ENCODE data around the gene ATP8A2.

ATP8A2 gene

DNA sequence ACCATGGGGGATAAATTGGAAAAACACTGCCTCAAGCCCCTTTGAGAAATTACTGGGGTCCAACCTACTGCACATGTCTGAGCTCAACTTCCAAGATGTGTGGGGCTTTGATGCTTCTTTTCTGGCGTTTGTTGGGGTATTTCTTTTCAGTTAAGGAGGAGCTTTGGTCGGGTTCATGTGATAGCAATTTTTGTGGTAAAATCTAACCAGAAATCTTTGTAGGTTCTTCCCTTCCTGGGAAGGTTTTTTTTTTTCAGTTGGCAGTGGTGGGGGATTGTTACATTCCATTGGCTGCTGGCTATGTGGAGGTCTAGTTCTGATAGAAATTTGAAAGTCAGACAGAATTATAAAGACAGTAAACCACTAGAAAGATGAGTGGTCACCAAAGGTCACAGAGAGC, 327.8 kb downstream of the ATP8A2 start:
- H3K27ac Mint-ChIP-seq: no peak overlapping the region
- H3K4me3 Mint-ChIP-seq: no peak overlapping the region
- H3K4me1 Mint-ChIP-seq (ENCODE audit: low read depth): no peaks in the 10 kb centered on the region
- H3K9me3 Mint-ChIP-seq (ENCODE audit: low read depth): no peaks in the 10 kb centered on the region
- no peaks in the 10 kb centered on the region for H3K27me3 Mint-ChIP-seq
- H3K36me3 Mint-ChIP-seq: no peaks in the 10 kb centered on the region

DNA sequence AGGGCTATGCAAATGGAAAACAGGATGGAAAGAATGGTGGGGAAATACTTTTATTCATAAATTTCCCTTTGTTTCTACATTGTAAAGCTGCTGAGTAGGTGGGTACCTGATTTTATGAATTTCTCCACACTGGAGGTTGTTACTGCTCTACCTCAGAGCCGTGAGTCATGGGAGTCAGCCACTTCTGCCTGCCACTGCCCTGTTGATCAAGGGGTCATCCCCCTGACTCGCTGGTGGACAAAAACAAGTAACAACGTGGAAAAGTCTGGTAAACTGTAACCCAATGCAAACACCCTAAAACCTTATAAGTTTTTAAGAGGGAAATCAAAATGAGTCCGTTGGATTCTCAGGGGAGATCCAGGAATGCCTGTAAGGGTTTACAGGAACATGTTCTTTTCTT, 329.5 kb downstream of the ATP8A2 start:
- Mint-ChIP-seq H3K27ac (no peak overlapping the region), H3K4me3 (no peak overlapping the region), H3K9me3 (ENCODE audit: low read depth) (no peaks in the 10 kb centered on the region), H3K4me1 (ENCODE audit: low read depth) (no peaks in the 10 kb centered on the region), H3K36me3 (no peaks in the 10 kb centered on the region), H3K27me3 (no peaks in the 10 kb centered on the region)

DNA sequence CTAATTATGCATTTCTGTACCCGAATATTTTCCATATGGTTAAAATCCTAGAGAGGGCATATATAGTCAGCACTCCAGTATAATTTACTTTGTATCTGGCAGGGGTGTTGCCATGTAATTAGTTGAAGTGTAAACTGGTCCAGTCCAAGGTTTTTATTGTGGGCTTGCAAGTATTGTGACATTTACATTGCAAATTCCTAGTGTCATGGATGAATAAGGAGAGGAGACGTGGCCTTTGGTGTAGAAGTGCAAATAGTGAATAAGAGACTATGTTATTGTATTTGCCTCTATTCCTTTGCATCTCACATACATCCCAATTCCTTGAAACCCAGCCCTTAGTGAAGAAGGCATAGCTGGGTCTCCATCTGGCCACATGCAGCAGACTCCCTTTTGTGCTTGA, 330.6 kb downstream of the ATP8A2 start:
- Mint-ChIP-seq H3K36me3 (no peaks in the 10 kb centered on the region), H3K27ac (no peak overlapping the region), H3K4me3 (no peak overlapping the region), H3K9me3 (ENCODE audit: low read depth) (no peaks in the 10 kb centered on the region), H3K4me1 (ENCODE audit: low read depth) (no peaks in the 10 kb centered on the region), H3K27me3 (no peaks in the 10 kb centered on the region)

DNA sequence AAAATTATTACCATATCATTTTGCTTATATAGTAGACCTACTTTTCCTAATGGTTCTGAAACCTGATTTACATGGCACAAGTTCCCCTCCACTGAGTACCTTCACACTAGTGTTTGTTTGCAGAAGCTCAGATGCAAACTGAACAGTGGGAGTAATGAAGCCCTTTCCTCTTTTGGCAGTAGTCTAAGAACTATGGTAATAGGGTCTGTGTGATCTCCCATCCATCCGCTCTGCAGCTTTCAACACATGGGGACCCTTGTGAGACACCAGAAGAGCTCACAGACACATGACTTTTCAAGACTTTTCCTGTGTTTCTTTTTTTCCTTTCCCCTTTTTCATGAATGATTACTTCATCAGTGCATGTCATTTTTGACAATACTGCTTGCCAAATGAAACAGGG, 336.0 kb downstream of the ATP8A2 start:
- H3K27me3 Mint-ChIP-seq: peaks cover 1% of the 10 kb centered on the region

DNA sequence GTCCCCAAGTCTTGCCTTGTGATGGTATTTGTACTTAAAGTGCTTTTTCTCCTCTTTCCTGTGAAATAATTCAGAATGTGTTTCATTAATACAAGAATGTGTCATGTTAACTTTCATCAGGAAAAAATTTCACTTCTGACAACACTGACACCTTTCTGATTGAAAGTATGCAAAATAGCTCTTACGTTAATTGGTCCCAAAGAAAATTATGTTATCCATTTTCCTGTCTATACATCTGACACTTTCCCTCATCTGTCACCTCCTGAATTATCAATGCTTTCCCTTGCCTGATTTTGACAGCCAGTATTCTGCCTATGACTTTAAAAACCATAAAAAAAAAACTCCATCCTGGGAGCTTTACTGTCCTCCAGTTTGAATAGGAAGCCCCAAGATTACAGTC, 336.5 kb downstream of the ATP8A2 start:
- Mint-ChIP-seq H3K4me1 (ENCODE audit: low read depth) (no peaks in the 10 kb centered on the region), H3K27me3 (peaks cover 1% of the 10 kb centered on the region), H3K9me3 (ENCODE audit: low read depth) (no peaks in the 10 kb centered on the region), H3K4me3 (no peak overlapping the region), H3K36me3 (no peaks in the 10 kb centered on the region), H3K27ac (no peak overlapping the region)

More for the DNA sequence above, 336.0 kb downstream of the ATP8A2 start:
- no peaks in the 10 kb centered on the region for H3K36me3 Mint-ChIP-seq
- H3K4me1 Mint-ChIP-seq (ENCODE audit: low read depth): no peaks in the 10 kb centered on the region
- H3K4me3 Mint-ChIP-seq: no peak overlapping the region
- H3K9me3 Mint-ChIP-seq (ENCODE audit: low read depth): no peaks in the 10 kb centered on the region
- H3K27ac Mint-ChIP-seq: no peak overlapping the region

DNA sequence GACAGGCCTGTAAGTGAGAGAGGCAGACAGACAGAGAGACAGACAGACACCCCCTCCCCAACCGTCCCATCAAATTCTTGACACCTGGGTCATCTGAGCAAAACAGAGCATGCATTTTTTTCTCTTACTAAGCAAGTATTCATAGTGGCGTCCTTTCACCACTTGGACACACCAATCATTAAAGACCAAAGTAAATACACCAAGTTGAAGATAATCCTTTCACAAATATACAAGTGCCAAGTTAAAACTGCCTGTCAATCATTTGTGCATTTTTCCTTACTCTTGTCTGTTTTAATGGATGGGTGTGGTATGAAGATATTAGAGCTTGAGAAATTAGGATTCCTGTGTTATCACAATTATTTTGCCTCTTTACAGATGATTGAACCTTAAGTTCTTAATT, 337.3 kb downstream of the ATP8A2 start:
- peaks cover 1% of the 10 kb centered on the region for H3K27me3 Mint-ChIP-seq

DNA sequence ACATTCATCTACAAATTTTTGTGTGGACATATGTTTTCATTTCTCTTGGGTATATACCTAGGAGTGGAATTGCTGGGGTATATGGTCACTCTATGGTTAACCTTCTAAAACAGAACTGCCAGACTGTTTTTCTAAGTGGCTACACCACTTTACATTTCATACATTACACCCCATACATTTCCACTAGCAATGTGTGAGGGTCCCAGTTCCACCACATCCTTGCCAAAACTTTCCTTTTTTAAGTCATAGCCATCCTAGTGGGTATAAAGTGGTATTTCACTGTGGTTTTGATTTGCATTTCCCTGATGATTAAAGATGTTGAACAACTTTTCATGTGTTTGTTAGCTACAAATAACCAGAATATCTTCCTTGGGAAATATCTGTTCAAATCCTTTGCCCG, 344.0 kb downstream of the ATP8A2 start:
- Mint-ChIP-seq H3K4me3 (no peak overlapping the region), H3K27ac (no peak overlapping the region), H3K4me1 (ENCODE audit: low read depth) (no peaks in the 10 kb centered on the region), H3K9me3 (ENCODE audit: low read depth) (no peaks in the 10 kb centered on the region), H3K27me3 (peaks cover 1% of the 10 kb centered on the region), H3K36me3 (no peaks in the 10 kb centered on the region)

More for the DNA sequence above, 337.3 kb downstream of the ATP8A2 start:
- no peaks in the 10 kb centered on the region for H3K36me3 Mint-ChIP-seq
- H3K27ac Mint-ChIP-seq: no peak overlapping the region
- no peaks in the 10 kb centered on the region for H3K4me1 Mint-ChIP-seq (ENCODE audit: low read depth)
- H3K9me3 Mint-ChIP-seq (ENCODE audit: low read depth): no peaks in the 10 kb centered on the region
- H3K4me3 Mint-ChIP-seq: no peak overlapping the region

DNA sequence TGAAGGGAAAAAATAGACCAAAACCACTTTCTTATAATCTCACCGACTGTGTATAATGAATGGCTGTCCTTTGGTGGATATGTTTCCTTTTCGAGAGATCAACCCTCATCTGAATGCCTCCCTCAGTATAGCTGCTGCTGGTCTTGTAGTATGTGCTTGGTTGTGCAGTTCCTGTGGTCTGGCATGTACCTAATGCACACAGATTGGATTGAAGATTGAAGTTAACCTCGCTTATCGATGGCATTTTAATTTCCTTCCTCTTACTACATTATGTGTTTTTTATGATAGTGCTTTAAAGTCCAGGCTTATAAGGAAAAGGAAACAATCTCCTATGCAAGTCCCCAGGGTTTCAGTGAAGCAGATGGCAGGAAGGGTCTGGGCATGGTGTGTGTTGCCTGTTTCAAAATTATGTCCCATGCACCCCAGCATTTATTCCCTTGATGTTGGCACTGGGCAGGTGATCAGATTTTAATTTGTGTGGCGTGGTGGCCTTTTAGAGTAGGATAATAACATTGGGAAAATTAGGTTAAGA, 346.0 kb downstream of the ATP8A2 start:
- Mint-ChIP-seq H3K9me3 (ENCODE audit: low read depth) (no peaks in the 10 kb centered on the region), H3K4me3 (no peak overlapping the region)

DNA sequence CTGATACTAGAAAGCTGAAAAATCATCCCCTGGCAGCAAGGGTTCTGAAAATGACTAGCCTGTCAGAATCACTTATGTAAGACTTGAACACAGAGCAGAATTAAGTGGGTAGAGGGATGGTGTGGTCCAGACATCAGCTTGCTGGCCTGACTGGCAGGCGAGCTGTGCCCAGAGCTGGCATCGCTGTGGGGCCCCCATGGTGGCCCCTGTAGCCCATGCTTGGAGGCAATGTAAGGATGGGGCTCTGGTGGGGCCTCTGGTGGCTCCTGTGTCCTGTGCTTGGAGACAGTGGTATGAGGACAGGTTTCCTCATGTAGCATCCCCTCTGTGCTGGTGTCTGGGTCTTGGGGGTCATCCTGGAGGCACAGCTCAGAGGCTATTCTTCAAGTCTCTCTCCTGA, 347.9 kb downstream of the ATP8A2 start:
- peaks cover 3% of the 10 kb centered on the region for H3K4me1 Mint-ChIP-seq (ENCODE audit: low read depth)
- no peaks in the 10 kb centered on the region for H3K9me3 Mint-ChIP-seq (ENCODE audit: low read depth)
- no peaks in the 10 kb centered on the region for H3K36me3 Mint-ChIP-seq
- no peak overlapping the region for H3K4me3 Mint-ChIP-seq
- no peaks in the 10 kb centered on the region for H3K27me3 Mint-ChIP-seq
- no peak overlapping the region for H3K27ac Mint-ChIP-seq

More for the DNA sequence above, 346.0 kb downstream of the ATP8A2 start:
- no peaks in the 10 kb centered on the region for H3K4me1 Mint-ChIP-seq (ENCODE audit: low read depth)
- no peaks in the 10 kb centered on the region for H3K27me3 Mint-ChIP-seq
- H3K27ac Mint-ChIP-seq: no peak overlapping the region
- H3K36me3 Mint-ChIP-seq: no peaks in the 10 kb centered on the region

DNA sequence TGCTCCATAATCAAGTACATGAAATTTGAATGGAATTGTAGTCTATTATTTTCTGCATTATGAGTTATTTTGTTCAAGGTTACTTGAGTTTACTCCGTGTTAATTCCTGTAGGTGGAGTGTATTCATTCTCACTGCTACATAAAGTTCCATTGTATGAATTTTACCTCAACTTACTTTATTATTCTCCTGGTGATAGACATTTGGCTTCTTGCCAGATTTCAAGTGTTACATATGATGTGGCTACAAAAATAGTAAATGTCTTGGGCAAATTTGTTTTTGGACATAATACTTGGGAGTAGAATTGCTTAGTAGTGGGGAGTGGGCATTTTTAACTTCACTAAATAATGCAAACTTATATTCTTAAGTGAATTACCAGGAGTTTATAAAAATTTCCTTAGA, 351.1 kb downstream of the ATP8A2 start:
- H3K27me3 Mint-ChIP-seq: no peaks in the 10 kb centered on the region
- H3K4me3 Mint-ChIP-seq: no peak overlapping the region
- peaks cover 7% of the 10 kb centered on the region for H3K4me1 Mint-ChIP-seq (ENCODE audit: low read depth)
- H3K9me3 Mint-ChIP-seq (ENCODE audit: low read depth): no peaks in the 10 kb centered on the region
- H3K27ac Mint-ChIP-seq: no peak overlapping the region
- no peaks in the 10 kb centered on the region for H3K36me3 Mint-ChIP-seq

DNA sequence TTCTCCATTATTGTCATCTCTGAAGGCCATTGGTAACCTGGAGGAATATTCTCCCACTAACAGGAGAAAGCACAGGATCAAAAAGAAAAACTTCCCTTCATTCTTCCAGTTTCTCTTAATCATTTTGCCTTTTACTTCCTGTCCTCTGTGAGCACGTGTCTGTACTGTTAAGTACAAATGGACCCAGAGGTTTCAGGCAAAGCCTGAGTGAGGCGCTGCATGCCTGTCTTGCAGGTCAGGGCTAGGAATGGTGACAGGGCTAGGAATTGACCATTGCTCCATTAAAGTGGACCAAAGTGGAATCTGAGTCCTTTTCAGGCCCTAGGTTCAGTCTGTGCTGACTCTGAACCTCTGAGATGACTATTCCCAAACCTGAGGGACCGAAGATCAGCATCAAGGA, 353.3 kb downstream of the ATP8A2 start:
- Mint-ChIP-seq H3K4me3 (no peak overlapping the region), H3K27me3 (no peaks in the 10 kb centered on the region), H3K27ac (no peak overlapping the region), H3K9me3 (ENCODE audit: low read depth) (no peaks in the 10 kb centered on the region), H3K36me3 (no peaks in the 10 kb centered on the region), H3K4me1 (ENCODE audit: low read depth) (peaks cover 7% of the 10 kb centered on the region)

DNA sequence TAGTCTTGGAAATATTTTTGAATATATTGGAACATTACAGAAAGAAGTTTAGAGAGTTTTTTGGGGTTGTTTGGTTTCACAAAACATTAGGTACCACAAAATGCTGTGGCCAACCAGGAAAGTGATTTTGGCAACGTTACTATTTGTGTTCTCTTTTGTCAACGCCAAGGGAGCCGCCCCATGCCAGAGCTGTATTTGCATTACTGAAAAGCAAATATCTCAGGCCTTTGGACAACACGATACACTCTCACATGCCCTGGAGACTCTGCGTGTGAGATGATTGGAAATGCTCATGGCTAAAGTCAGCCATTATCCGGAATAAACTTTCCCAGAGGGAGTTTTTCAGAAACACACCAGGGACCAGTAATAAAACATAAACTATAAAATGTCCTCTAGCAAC, 355.5 kb downstream of the ATP8A2 start:
- Mint-ChIP-seq H3K27ac (no peak overlapping the region), H3K4me1 (ENCODE audit: low read depth) (peaks cover 7% of the 10 kb centered on the region), H3K4me3 (no peak overlapping the region)

DNA sequence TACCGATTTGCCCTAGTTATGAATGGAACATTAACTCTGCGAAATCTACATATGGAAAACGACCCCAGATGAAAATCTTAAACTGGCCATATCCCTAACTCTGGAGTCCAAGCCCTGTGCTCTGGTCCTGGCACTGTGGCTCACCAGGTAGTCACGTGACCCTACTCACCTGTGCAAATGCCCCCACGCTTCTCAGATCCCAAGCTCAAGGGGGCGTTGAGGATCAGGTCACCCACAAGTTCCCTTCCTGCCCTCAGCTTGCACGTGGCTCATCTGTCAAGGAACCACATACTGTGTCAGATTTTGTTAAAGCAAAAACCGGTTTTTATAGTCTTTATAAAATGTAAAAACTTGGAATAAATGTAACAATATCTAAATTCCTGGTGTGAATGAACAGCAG, 356.0 kb downstream of the ATP8A2 start:
- H3K36me3 Mint-ChIP-seq: no peaks in the 10 kb centered on the region
- H3K9me3 Mint-ChIP-seq (ENCODE audit: low read depth): no peaks in the 10 kb centered on the region
- no peak overlapping the region for H3K27ac Mint-ChIP-seq
- peaks cover 2% of the 10 kb centered on the region for H3K27me3 Mint-ChIP-seq
- peaks cover 7% of the 10 kb centered on the region for H3K4me1 Mint-ChIP-seq (ENCODE audit: low read depth)
- no peak overlapping the region for H3K4me3 Mint-ChIP-seq

More for the DNA sequence above, 355.5 kb downstream of the ATP8A2 start:
- Mint-ChIP-seq H3K27me3 (peaks cover 2% of the 10 kb centered on the region), H3K9me3 (ENCODE audit: low read depth) (no peaks in the 10 kb centered on the region), H3K36me3 (no peaks in the 10 kb centered on the region)

DNA sequence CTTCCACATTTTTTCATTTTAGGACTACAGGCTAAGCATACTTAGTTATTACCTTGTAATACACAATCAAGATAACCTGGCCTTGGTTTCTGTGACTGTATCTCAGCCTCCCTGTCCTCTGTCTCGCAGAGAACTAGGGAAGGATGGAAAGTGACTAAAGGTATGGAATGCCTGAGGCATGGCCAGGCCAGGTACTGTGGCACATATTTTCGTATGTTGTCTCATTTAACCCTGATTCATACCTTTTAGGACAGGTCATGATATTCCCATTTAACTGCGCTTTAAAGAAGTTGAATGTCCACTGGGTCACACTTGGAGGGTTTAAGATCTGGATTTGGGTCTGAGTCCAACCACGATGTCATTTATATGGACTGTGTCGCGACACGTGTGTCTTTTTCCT, 357.4 kb downstream of the ATP8A2 start:
- Mint-ChIP-seq H3K9me3 (ENCODE audit: low read depth) (no peaks in the 10 kb centered on the region), H3K36me3 (no peaks in the 10 kb centered on the region), H3K4me1 (ENCODE audit: low read depth) (peaks cover 13% of the 10 kb centered on the region), H3K4me3 (no peak overlapping the region), H3K27me3 (peaks cover 2% of the 10 kb centered on the region), H3K27ac (no peak overlapping the region)

DNA sequence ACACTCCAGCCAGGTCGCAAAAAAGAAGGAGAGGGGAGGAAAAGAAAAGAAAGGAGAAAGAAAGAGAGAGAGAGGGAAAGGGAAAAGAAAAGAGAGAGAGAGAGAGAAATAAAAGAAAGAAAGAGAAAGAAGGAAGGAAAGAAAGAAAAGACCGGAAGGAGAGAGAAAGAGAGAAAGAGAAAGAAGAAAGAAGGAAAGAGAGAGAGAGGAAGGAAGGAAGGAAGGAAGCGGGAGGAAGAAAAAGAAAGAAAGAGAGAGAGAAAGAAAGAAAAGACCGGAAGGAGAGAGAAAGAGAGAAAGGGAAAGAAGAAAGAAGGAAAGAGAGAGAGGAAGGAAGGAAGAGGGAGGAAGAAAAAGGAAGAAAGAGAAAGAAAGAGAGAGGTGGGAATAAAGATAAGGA, 359.3 kb downstream of the ATP8A2 start:
- Mint-ChIP-seq H3K36me3 (no peaks in the 10 kb centered on the region), H3K27ac (no peak overlapping the region), H3K4me1 (ENCODE audit: low read depth) (peaks cover 9% of the 10 kb centered on the region), H3K4me3 (no peak overlapping the region), H3K27me3 (peaks cover 2% of the 10 kb centered on the region), H3K9me3 (ENCODE audit: low read depth) (no peaks in the 10 kb centered on the region)

DNA sequence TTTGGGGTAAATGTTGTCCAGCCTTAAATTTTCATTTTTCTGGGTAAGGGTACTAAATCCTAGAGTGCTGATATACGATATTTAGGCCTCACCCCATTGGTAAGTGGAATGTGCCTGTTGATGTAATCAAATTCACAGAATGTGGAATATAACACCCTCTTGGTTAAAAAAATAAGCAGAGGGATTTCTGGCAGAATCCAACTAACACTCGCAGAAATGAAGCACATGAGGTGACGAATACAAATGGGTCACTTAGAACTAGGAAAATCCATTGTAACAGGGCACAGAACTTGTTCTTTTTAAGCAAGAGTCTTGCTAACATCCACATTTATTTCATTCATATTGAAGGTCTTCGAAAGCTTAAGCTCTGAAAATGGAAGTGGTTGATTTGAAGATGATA, 359.8 kb downstream of the ATP8A2 start:
- H3K27me3 Mint-ChIP-seq: peaks cover 2% of the 10 kb centered on the region
- H3K9me3 Mint-ChIP-seq (ENCODE audit: low read depth): no peaks in the 10 kb centered on the region
- H3K4me1 Mint-ChIP-seq (ENCODE audit: low read depth): peaks cover 7% of the 10 kb centered on the region
- H3K36me3 Mint-ChIP-seq: no peaks in the 10 kb centered on the region
- no peak overlapping the region for H3K4me3 Mint-ChIP-seq
- H3K27ac Mint-ChIP-seq: no peak overlapping the region

All from activated naive CD8-positive, alpha-beta T cell (primary cell).